ENCODE data around the gene PLCG2. TPM values are rescaled to one million over a fixed set of nuclear protein-coding genes. Genes with fewer than 3 reads are reported as not detected.
A peak's percentile ranks its signal among the peaks of the same experiment; 100 is the strongest.

PLCG2 gene
- total RNA-seq, 2 experiments from 2014 or later, result 196 to 485 TPM

GRCh38 chr16:81864646-81865382 lies 85.7 kb downstream of the PLCG2 start:
- peaks cover 6% of the 10 kb centered on the region; the same call in 1 of the 2 replicates for H4K20me1 ChIP-seq (ENCODE audit: insufficient read depth, low read length)
- H3K4me1 ChIP-seq (ENCODE audit: insufficient read depth, low read length, poor library complexity, severe bottlenecking), result peaks cover 71% of the 10 kb centered on the region
- H3K4me2 ChIP-seq (ENCODE audit: low read length), result peak overlapping the region; percentile 91
- POLR2A ChIA-PET, result interaction anchor here (0.6 to 2.7 kb wide), 7 partner anchors 10 to 453 kb away, joined by 3 to 10 read pairs (median 4); no protein-coding TSS in a partner anchor
- H3K79me2 ChIP-seq (ENCODE audit: insufficient read depth, low read depth, low read length), result peaks cover 52% of the 10 kb centered on the region
- H3K9me2 ChIP-seq (ENCODE audit: insufficient read depth, low read length), result no peaks in the 10 kb centered on the region
- peak overlapping the region; percentile 59 for H3K4me3 ChIP-seq (ENCODE audit: low read depth, low read length, poor library complexity, severe bottlenecking)
- CTCF ChIA-PET (ENCODE audit: unreplicated experiment), result interaction anchor here (0.9 kb wide), 1 partner anchor 56 kb away, joined by 3 read pairs; no protein-coding TSS in a partner anchor
- peak overlapping the region; percentile 89 for H3K27ac ChIP-seq (ENCODE audit: low read depth, low read length, poor library complexity, severe bottlenecking)
- no TSS peak for BruUV-seq (replicated peaks)
- intact Hi-C loops (cut with micrococcal nuclease; ENCODE audit: unreplicated experiment), result loop anchor here (2.0 kb wide), 1 partner anchor 28 kb away; no protein-coding TSS in a partner anchor
- no peaks in the 10 kb centered on the region for H3K9me3 ChIP-seq (ENCODE audit: low read length)
- no peak for DNase-seq (ENCODE audit: low spot score)
- no peak for TF ChIP-seq CTCF (conservative IDR thresholded peaks at IDR 0.05; ENCODE audit: low read length)
- TF ChIP-seq EZH2phosphoT487 (IDR thresholded peaks at IDR 0.05; ENCODE audit: borderline replicate concordance, low read depth, low read length), result no peak
- H3K36me3 ChIP-seq (ENCODE audit: insufficient read depth, low read length), result peaks cover 82% of the 10 kb centered on the region
- H2AFZ ChIP-seq (ENCODE audit: low read length), result no peak overlapping the region

- Histone ChIP-seq H3K36me3 (ENCODE audit: insufficient read depth, low read length) (peaks cover 84% of the 10 kb centered on the region), H3K4me3 (ENCODE audit: low read depth, low read length, poor library complexity, severe bottlenecking) (no peak overlapping the region), H3K79me2 (ENCODE audit: insufficient read depth, low read depth, low read length) (peaks cover 46% of the 10 kb centered on the region), H3K9me3 (ENCODE audit: low read length) (no peaks in the 10 kb centered on the region), H2AFZ (ENCODE audit: low read length) (no peak overlapping the region), H3K4me1 (ENCODE audit: insufficient read depth, low read length, poor library complexity, severe bottlenecking) (peaks cover 69% of the 10 kb centered on the region), H3K9me2 (ENCODE audit: insufficient read depth, low read length) (no peaks in the 10 kb centered on the region), H3K27ac (ENCODE audit: low read depth, low read length, poor library complexity, severe bottlenecking) (peak overlapping the region; percentile 8), H4K20me1 (ENCODE audit: insufficient read depth, low read length) (peaks cover 6% of the 10 kb centered on the region; the same call in 1 of the 2 replicates), H3K4me2 (ENCODE audit: low read length) (peak overlapping the region; percentile 25)
- ChIA-PET CTCF (ENCODE audit: unreplicated experiment) (no interaction called here), POLR2A (interaction anchor here (0.9 to 1.3 kb wide), 4 partner anchors 24 to 114 kb away, joined by 3 to 7 read pairs (median 4); no protein-coding TSS in a partner anchor)
- BruUV-seq (replicated peaks), result no TSS peak
- no peak for TF ChIP-seq EZH2phosphoT487 (IDR thresholded peaks at IDR 0.05; ENCODE audit: borderline replicate concordance, low read depth, low read length)
- TF ChIP-seq CTCF (conservative IDR thresholded peaks at IDR 0.05; ENCODE audit: low read length), result no peak
- no peak for DNase-seq (ENCODE audit: low spot score)
- intact Hi-C loops (cut with micrococcal nuclease; ENCODE audit: unreplicated experiment), result no loop called here
Observed at GRCh38 chr16:81866820-81867440, 87.8 kb downstream of the PLCG2 start.

All from OCI-LY7 (cell line).